ENCODE results near the gene ADAD2.

The ADAD2 gene

DNA sequence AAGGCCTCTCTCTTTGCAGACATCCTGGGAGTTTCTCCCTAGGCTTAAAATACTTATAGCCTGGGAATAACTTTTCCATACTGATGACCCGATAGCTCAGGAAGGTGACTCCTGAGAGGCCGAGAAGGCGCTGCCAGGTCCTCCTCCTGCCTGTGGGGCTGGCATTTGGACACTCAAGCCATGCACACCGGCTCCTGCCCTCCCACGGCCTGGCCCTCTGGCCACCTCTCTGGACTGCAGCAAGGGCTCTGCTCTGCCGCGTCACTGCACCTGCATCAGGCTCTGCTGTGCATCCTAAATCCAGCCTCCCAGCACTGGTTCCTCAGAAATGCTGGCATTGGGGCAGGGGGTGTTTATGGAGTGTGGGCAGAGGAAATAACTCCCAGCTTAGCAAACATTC lies 34.6 kb downstream of the ADAD2 start:
- no peak for DNase-seq (ENCODE audit: low read depth in 1 of 2, low spot score in 1 of 2)
- TF ChIP-seq JUND (IDR thresholded peaks at IDR 0.05; ENCODE audit: low read depth): no peak
- in situ Hi-C loops (cut with HindIII; ENCODE audit: low pct_unique_long_range_greater_than_20kb, low sequenced_read_pairs): no loop called here

DNA sequence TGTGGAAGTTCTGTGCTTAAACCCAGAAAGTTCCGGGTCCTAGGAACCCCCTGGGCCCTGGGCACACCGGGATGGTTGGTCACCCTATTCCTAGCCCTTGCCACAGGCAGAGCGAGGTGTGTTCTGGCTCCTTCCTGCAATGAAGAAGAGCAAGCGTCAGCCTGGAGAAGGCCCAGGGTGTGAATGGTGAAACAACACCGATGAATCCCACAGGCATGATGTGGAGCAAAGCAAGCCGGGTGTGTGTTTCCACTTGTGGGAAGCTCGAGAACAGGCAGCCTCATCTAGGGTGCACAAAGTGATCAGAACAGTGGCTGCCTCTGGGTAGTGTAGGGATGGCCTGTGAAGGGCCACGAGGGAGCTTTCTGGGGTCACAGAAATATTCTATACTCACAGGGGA lies 35.1 kb downstream of the ADAD2 start:
- TF ChIP-seq JUND (IDR thresholded peaks at IDR 0.05; ENCODE audit: low read depth): no peak
- no peak for DNase-seq (ENCODE audit: low read depth in 1 of 2, low spot score in 1 of 2)
- in situ Hi-C loops (cut with HindIII; ENCODE audit: low pct_unique_long_range_greater_than_20kb, low sequenced_read_pairs): no loop called here

DNA sequence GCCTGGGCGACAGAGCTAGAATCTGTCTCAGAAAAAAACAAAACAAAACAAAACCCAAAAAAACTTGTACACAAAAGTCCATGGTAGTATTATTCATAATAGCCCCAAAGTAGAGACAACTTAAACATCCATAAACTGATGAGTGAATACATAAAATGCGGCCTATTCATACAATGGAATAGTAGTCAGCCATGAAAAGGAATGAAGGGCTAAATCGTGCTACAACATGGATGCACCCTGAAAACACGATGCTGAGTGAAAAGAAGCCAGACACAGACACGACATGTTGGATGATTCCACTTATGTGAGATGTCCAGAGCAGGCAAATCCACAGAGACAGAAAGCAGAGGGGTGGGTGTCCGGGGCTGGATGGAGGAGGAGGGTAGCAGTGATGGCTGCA lies 36.6 kb downstream of the ADAD2 start:
- no peak for DNase-seq (ENCODE audit: low read depth in 1 of 2, low spot score in 1 of 2)
- in situ Hi-C loops (cut with HindIII; ENCODE audit: low pct_unique_long_range_greater_than_20kb, low sequenced_read_pairs): no loop called here
- TF ChIP-seq JUND (IDR thresholded peaks at IDR 0.05; ENCODE audit: low read depth): no peak

DNA sequence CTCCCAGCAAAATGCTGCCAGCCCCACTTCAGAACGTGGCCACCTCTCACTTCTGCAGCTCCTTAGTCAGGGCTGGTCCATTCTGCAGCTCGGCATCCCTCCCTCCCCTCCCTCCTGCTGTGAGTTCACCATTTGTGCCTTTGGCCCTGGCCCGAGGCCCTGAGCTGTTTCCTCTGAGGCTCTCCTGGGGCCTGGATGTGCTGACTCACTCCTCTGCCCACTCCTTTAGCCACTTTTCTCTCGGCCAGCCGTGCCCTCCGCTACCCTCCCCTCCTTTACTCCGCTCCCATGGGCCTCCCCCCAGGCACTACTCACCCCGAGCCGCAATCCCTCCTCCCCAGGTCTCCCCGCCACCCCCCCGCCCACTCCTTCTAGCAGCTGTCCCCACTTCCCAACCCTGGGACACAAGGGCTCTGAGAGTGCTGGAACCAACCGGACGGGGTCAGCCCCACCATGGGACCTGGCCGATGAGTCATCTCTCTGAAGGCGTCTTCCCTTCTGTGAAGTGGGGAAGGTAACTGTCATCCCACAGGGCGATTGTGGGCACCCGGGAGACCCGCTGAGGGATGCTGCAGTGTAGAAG lies 37.4 kb downstream of the ADAD2 start:
- in situ Hi-C loops (cut with HindIII; ENCODE audit: low pct_unique_long_range_greater_than_20kb, low sequenced_read_pairs): no loop called here
- DNase-seq (ENCODE audit: low read depth in 1 of 2, low spot score in 1 of 2): no peak
- TF ChIP-seq JUND (IDR thresholded peaks at IDR 0.05; ENCODE audit: low read depth): no peak

DNA sequence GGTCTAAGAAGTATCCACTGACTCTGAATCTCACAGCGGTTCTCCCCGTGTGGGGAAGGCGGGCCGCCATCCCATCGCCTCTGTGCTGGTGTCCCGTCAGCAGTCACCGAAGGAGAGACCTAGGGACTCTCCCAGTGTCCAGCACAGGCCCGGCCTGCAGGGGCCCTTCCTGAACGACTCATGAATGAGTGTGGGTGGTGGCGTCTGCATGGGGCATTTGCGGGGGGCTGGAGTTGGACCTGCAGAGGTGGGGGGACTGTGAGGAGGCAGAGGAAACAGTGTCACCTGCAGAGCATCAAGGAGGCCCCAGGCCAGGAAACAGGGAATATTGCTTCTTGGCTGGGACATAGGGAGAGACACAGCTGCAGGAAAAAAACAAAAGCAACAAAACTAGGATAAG lies 38.5 kb downstream of the ADAD2 start:
- in situ Hi-C loops (cut with HindIII; ENCODE audit: low pct_unique_long_range_greater_than_20kb, low sequenced_read_pairs): no loop called here
- no peak for DNase-seq (ENCODE audit: low read depth in 1 of 2, low spot score in 1 of 2)
- TF ChIP-seq JUND (IDR thresholded peaks at IDR 0.05; ENCODE audit: low read depth): no peak

DNA sequence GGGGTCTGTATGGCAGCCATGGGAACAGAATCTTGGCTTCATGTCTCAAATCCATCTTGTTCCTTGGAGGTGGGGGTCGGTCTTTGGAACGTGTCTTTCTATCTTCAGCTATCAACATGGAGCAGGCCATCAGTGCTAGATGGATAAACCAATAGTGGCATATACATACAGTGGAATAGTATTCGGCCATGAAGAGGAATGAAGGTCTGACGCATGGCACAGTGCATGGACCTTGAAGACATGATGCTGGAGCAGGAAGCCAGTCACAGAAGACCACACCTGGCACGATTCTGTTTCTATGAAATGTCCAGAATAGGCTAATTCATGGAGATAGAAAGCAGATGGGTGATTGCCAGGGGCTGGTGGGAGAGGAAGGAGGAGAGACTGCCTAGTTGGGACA lies 41.1 kb downstream of the ADAD2 start:
- DNase-seq (ENCODE audit: low read depth in 1 of 2, low spot score in 1 of 2): no peak
- no peak for TF ChIP-seq JUND (IDR thresholded peaks at IDR 0.05; ENCODE audit: low read depth)
- in situ Hi-C loops (cut with HindIII; ENCODE audit: low pct_unique_long_range_greater_than_20kb, low sequenced_read_pairs): no loop called here

DNA sequence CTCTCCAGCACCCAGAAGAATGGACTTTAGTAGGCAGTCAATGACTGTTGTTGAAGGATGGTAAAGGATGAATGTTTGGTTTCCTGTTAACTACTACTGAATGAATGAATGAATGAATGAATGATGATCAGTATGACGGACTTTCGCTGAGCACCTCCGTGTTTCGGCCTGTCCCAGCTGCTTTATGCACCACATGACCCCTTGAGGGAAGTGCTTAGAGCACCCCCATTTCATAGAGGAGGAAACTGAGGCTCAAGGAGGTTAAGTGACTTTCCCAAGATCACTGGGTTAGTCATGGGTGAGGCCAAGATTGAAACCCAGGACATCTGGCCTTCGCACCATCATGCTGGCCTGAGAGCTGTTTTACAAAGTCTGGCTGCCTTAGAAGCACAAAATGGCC lies 42.0 kb downstream of the ADAD2 start:
- in situ Hi-C loops (cut with HindIII; ENCODE audit: low pct_unique_long_range_greater_than_20kb, low sequenced_read_pairs): no loop called here
- no peak for DNase-seq (ENCODE audit: low read depth in 1 of 2, low spot score in 1 of 2)
- no peak for TF ChIP-seq JUND (IDR thresholded peaks at IDR 0.05; ENCODE audit: low read depth)

DNA sequence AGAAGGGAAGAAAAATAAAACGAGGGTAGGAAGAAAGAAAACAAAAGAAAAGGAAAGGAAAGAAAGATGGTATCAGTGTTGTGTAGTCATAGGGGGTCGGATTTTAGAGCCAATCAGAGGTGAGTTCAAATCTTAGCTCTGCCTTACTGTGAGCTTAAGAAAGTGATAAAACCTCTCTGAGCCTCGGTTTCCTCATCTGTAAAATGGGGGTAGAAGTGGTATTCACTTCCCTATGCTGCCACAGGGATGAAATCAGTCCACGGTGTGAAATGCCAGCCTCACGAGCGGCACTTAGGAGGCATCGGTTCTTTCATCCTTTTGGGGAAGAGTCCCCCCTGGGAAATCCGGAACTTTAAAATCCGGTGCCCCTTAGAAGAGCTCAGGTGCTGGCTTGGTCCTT lies 42.8 kb downstream of the ADAD2 start:
- TF ChIP-seq JUND (IDR thresholded peaks at IDR 0.05; ENCODE audit: low read depth): no peak
- in situ Hi-C loops (cut with HindIII; ENCODE audit: low pct_unique_long_range_greater_than_20kb, low sequenced_read_pairs): no loop called here
- DNase-seq (ENCODE audit: low read depth in 1 of 2, low spot score in 1 of 2): no peak

DNA sequence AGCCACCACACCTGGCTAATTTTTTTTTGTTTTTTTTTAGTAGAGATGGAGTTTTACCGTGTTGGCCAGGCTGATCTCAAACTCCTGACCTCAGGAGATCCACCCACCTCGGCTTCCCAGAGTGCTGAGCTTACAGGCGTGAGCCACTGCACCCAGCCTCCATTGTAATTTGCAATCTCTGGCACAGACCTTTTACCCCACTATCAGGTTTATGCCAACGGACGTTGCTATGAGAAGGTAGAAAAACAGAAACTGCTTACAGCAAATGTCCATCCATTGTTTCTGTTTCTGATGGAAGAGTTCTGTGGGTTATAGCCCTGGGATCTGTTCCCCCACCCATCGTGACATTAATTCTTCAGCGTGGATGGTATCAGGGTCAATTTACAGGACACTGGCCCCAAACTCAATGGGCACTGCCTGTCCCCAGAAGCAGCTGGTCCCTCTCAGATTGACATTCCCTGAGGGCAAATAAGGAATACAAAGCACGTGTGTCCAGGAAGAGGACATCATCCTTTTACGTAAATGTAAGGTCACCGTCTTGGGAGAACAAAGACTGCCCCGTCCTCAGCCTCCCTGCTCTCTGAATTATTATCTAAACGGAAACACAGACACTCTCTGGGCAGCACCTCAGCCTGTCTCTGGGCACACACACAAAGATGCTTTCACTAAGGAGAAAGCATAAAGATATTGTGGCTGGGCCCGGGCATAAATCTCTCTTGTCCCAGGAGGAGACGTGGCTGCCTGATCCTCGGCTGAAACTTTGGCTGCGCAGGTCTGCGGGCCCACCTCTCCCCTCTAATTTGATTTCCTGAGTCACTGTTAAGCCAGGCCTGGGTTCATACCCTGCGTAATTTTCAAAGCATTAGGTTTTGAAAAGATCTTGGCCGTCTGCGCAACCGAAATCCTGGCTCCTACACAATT lies 43.6 kb downstream of the ADAD2 start:
- in situ Hi-C loops (cut with HindIII; ENCODE audit: low pct_unique_long_range_greater_than_20kb, low sequenced_read_pairs): no loop called here
- DNase-seq (ENCODE audit: low read depth in 1 of 2, low spot score in 1 of 2): no peak
- TF ChIP-seq JUND (IDR thresholded peaks at IDR 0.05; ENCODE audit: low read depth): no peak

DNA sequence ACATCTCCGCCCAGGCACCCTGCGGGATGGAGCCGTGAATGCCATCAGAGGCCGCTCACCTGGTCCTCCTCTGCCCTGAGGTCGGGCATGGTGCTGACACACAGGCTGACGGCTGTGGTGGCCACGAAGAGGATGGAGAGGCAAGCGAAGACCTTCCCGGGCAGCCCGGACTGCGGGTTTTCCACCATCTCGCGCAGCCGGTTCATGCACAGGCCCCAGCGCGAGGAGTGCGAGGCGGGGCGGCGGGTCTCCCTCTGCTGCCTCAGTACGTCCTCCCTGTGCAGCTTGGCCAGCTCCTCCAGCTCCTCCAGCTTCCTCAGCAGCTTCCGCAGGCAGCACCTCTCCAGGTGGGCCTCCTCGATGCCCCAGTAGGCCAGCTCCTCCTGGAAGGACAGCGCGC lies 45.7 kb downstream of the ADAD2 start:
- in situ Hi-C loops (cut with HindIII; ENCODE audit: low pct_unique_long_range_greater_than_20kb, low sequenced_read_pairs): no loop called here
- TF ChIP-seq JUND (IDR thresholded peaks at IDR 0.05; ENCODE audit: low read depth): no peak
- DNase-seq (ENCODE audit: low read depth in 1 of 2, low spot score in 1 of 2): no peak

DNA sequence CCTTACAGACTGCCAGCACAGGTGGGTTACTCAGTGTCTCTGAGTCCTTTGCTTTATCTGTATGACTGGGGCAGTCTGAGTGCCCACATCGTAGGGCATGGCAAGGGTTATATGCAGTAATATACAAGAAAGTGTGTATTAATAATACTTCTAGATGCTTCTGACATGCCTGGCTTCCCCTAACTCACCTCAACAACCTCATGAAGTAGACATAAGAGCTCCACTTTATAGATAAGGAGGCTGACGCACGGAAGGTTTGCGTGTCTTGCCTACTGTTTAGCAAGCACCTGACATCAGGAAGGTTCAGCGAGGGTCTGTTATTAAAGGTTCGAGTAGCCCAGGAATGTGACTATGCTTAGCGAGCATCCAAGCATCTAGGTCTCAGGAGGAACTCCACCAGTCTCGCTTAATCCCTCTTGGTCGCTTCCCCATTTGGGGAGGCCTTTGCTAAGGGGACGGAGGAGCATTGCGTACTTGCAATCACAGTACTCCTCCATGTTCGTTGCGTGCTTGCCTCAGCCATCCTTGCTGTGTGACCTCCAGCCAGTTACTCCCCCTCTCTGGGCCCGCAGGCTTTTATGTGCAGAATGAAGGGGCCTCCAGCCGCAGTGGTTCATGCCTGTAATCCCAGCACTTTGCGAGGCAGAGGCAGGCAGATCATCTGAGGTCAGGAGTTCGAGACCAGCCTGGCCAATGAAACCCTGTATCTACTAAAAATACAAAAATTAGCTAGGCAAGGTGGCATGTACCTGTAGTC lies 47.2 kb downstream of the ADAD2 start:
- no peak for DNase-seq (ENCODE audit: low read depth in 1 of 2, low spot score in 1 of 2)

DNA sequence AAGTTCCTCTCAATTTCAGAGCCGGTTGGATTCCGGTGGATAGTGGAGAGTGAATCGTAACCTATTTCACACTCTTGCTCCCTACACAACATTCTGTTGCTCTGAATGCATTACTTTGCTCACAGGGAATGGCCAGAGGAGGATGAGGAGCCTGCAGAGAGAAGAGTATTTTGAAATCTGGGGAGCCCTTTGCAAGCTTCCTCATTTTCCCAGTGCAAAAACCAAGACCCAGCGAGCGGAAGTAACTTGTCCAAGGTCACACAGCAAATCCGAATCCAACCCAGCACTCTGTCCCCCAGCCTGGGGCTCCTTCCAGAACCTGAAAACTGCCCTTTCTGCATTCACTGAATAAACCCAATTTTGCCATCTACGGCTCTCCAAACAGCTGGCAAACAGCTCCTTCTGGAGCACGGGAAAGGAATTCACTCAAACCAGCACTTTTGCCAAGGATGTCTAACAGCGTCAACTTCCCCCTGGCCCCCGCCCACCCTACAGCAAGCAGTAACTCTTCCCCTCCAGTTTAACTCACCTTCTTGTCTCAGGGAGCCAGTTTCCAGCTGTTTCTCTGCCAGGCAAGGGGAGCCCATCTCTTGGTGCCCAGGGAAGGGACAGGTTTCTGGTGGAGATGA lies 48.3 kb downstream of the ADAD2 start:
- no peak for TF ChIP-seq JUND (IDR thresholded peaks at IDR 0.05; ENCODE audit: low read depth)

More for the DNA sequence above, 47.2 kb downstream of the ADAD2 start:
- no peak for TF ChIP-seq JUND (IDR thresholded peaks at IDR 0.05; ENCODE audit: low read depth)
- in situ Hi-C loops (cut with HindIII; ENCODE audit: low pct_unique_long_range_greater_than_20kb, low sequenced_read_pairs): no loop called here

More for the DNA sequence above, 48.3 kb downstream of the ADAD2 start:
- DNase-seq (ENCODE audit: low read depth in 1 of 2, low spot score in 1 of 2): no peak
- in situ Hi-C loops (cut with HindIII; ENCODE audit: low pct_unique_long_range_greater_than_20kb, low sequenced_read_pairs): no loop called here
